K562 (cell line): Measurements from ENCODE around the gene MEGF11. TPM values are rescaled to one million over a fixed set of nuclear protein-coding genes. Genes with fewer than 3 reads are reported as not detected.

Experiments used
- ARNT ChIP-seq, 2 experiments: fragments of 450-650 bp; IDR thresholded peaks; 2 replicates each; pipeline ENCODE4 v1.6.1; 2016; ENCODE audit warnings: mild to moderate bottlenecking in 1 of 2
- BDP1 ChIP-seq: IDR thresholded peaks from 3 replicates; pipeline ENCODE4 v1.6.1; 2011; ENCODE audit not compliant: insufficient read length, insufficient read depth
- CEBPZ ChIP-seq: fragments of 150-350 bp; IDR thresholded peaks from 2 replicates; pipeline ENCODE4 v1.6.1; 2014; ENCODE audit warnings: low read depth, mild to moderate bottlenecking, low read length, borderline replicate concordance
- CHD1 ChIP-seq: fragments of 200-600 bp; sonication (generic); IDR thresholded peaks from one replicate; pipeline ENCODE4 v1.6.1; 2012; ENCODE audit warnings: mild to moderate bottlenecking, moderate library complexity, low read length, inconsistent platforms
- ELF1 ChIP-seq: fragments of 200-800 bp; sonication (Bioruptor generic); IDR thresholded peaks from 2 replicates; pipeline ENCODE4 v1.6.1; 2016; ENCODE audit warnings: missing genetic modification characterization, missing compliant biosample characterization
- ETV5 ChIP-seq: sonication (generic); formaldehyde crosslinking; IDR thresholded peaks from 2 replicates; pipeline ENCODE4 v1.4.0; 2020; ENCODE audit warnings: low read depth, mild to moderate bottlenecking, missing genetic modification reagents
- FIP1L1 ChIP-seq: fragments of 200-400 bp; formaldehyde crosslinking; IDR thresholded peaks from 2 replicates; pipeline ENCODE4 v1.6.1; 2018; ENCODE audit warnings: mild to moderate bottlenecking, low read depth, low read length; ENCODE audit not compliant: poor library complexity, severe bottlenecking
- FOS ChIP-seq: IDR thresholded peaks from 3 replicates; pipeline ENCODE4 v1.6.1; 2011; ENCODE audit not compliant: insufficient read length; ENCODE audit errors: extremely low read depth
- FOSL1 ChIP-seq: fragments of 200-800 bp; sonication (Bioruptor generic); conservative IDR thresholded peaks from 2 replicates; pipeline ENCODE4 v1.6.1; 2016; ENCODE audit warnings: missing genetic modification characterization, missing compliant biosample characterization
- JUND ChIP-seq, 2 experiments: IDR thresholded peaks; 2 replicates in 1 of 2; 3 replicates in 1 of 2; pipeline ENCODE4 v1.6.1; 2011; ENCODE audit warnings: borderline replicate concordance in 2 of 2, low read depth in 2 of 2, low read length in 2 of 2, improper control_type of control experiment in 1 of 2, missing biosample characterization in 1 of 2, missing genetic modification characterization in 1 of 2, missing genetic modification reagents in 1 of 2
- KDM4B ChIP-seq, 2 experiments: fragments of 450-650 bp in 1 of 2; sonication (generic) in 1 of 2; IDR thresholded peaks; 2 replicates each; pipeline ENCODE4 v1.6.1; 2016 to 2017; ENCODE audit warnings: borderline replicate concordance in 2 of 2, antibody characterized with exemption in 1 of 2, low read depth in 1 of 2, mild to moderate bottlenecking in 1 of 2
- MCM5 ChIP-seq: fragments of 450-650 bp; IDR thresholded peaks from 2 replicates; pipeline ENCODE4 v1.6.1; 2016; ENCODE audit warnings: low read depth
- PCBP1 ChIP-seq: fragments of 200-400 bp; formaldehyde crosslinking; IDR thresholded peaks from 2 replicates; pipeline ENCODE4 v1.6.1; 2018; ENCODE audit warnings: mild to moderate bottlenecking, low read depth, low read length; ENCODE audit not compliant: poor library complexity, severe bottlenecking
- PHB ChIP-seq: fragments of 250-450 bp; sonication (Bioruptor Pico); IDR thresholded peaks from 2 replicates; pipeline ENCODE4 v1.5.0; 2021
- RCOR1 ChIP-seq, 2 experiments: IDR thresholded peaks; 2 replicates each; pipeline ENCODE4 v1.6.1; 2012; ENCODE audit warnings: low read depth in 2 of 2, low read length in 2 of 2, borderline replicate concordance in 1 of 2, improper control_type of control experiment in 1 of 2
- RFX5 ChIP-seq: IDR thresholded peaks from 2 replicates; pipeline ENCODE4 v1.6.1; 2011; ENCODE audit warnings: low read depth, mild to moderate bottlenecking, improper control_type of control experiment, low read length
- TSC22D4 ChIP-seq: fragments of 450-650 bp; IDR thresholded peaks from 2 replicates; pipeline ENCODE4 v1.6.1; 2016; ENCODE audit warnings: missing genetic modification characterization, missing biosample characterization, control low read depth
- ZMIZ1 ChIP-seq, 2 experiments: fragments of 150-350 bp in 1 of 2; IDR thresholded peaks; 2 replicates each; pipeline ENCODE4 v1.6.1; 2012 to 2016; ENCODE audit warnings: low read depth in 2 of 2, low read length in 2 of 2, mild to moderate bottlenecking in 1 of 2, moderate library complexity in 1 of 2
- ZNF695 ChIP-seq: fragments of 450-650 bp; formaldehyde crosslinking; IDR thresholded peaks from 2 replicates; pipeline ENCODE4 v1.4.0; 2020; ENCODE audit warnings: mild to moderate bottlenecking, moderate library complexity
- ZNF707 ChIP-seq: fragments of 250-450 bp; sonication (Bioruptor Pico); conservative IDR thresholded peaks from 2 replicates; pipeline ENCODE4 v1.8.0; 2022; ENCODE audit warnings: inconsistent platforms, mild to moderate bottlenecking, moderate library complexity
- polyA plus RNA-seq, 8 experiments: library from polyadenylated mRNA; depleted of rRNA in 4 of 8; stranded (reverse) in 5 of 8; unstranded in 3 of 8; fragments of >200 nt; fragmentation: Nextera tagmentation in 2 of 8; fragmentation: Illumina TruSeq in 1 of 8; extraction: Ambion mirVana in 2 of 8; extraction: Trizol in 1 of 8; gene quantifications; 2 replicates each; pipeline versions ENCODE4 v1.2.1 to v1.2.3, GENCODE V29; 2011 to 2014; ENCODE audit warnings: inconsistent platforms in 1 of 8, missing spikeins in 1 of 8
- total RNA-seq, 7 experiments: library from RNA; depleted of rRNA in 6 of 7; stranded (reverse); fragments of >200 nt in 6 of 7; fragmentation: Illumina TruSeq in 2 of 7; extraction: Trizol in 2 of 7; gene quantifications; 2 replicates each; pipeline versions ENCODE4 v1.2.1 to v1.2.3, GENCODE V29; 2011 to 2021; ENCODE audit warnings: low replicate concordance in 1 of 7

The MEGF11 gene
- total and polyA plus RNA-seq, 9 of the 15 experiments (the other 6 are each of a cell fraction or from before 2014, with no cell fraction given), result 0.06 to 0.23 (median 0.20) TPM; not detected in 6

- no peak for TF ChIP-seq CEBPZ
- TF ChIP-seq RFX5, result peak; percentile 81; the same call in 1 of the 2 replicates
- TF ChIP-seq BDP1, result peak; percentile 79
- TF ChIP-seq ARNT (IDR thresholded peaks at IDR 0.05), result peak in 1 of 2 experiments; percentile 23; a peak in 2 of 4 replicates
- peak; percentile 12; the same call in 1 of the 2 replicates for TF ChIP-seq FOSL1 (tag)
- TF ChIP-seq RCOR1 (IDR thresholded peaks at IDR 0.05; ENCODE audit: borderline replicate concordance in 1 of 2, low read depth in 2 of 2, low read length in 2 of 2), result 0 out of 4 replicates have a peak, but pooled peaks of 1 of the 2 experiments have one; percentile 30
- TF ChIP-seq KDM4B (IDR thresholded peaks at IDR 0.05; ENCODE audit: borderline replicate concordance in 2 of 2, low read depth in 1 of 2), result peak in 1 of 2 experiments; percentile 99; a peak in 2 of 4 replicates
- no peak for TF ChIP-seq ZNF695
- no peak for TF ChIP-seq PCBP1
- peak; percentile 18; the same call in 1 of the 2 replicates for TF ChIP-seq JUND (IDR thresholded peaks at IDR 0.05; ENCODE audit: borderline replicate concordance, low read depth, low read length)
- peak; percentile 17; the same call in 2 of the 3 replicates for TF ChIP-seq JUND (tag; IDR thresholded peaks at IDR 0.05; ENCODE audit: borderline replicate concordance, low read depth, low read length)
- TF ChIP-seq CHD1, result no peak
- TF ChIP-seq TSC22D4, result no peak
- no peak for TF ChIP-seq ZMIZ1 (IDR thresholded peaks at IDR 0.05; ENCODE audit: low read depth in 2 of 2, low read length in 2 of 2)
- TF ChIP-seq ZNF707, result no peak
- TF ChIP-seq ELF1 (tag), result peak; percentile 76; the same call in 1 of the 2 replicates
- TF ChIP-seq FOS, result no peak
- no peak for TF ChIP-seq MCM5
- TF ChIP-seq PHB (CRISPR knock-in tag), result no peak
- peak; percentile 73 for TF ChIP-seq FIP1L1
- peak; percentile 82 for TF ChIP-seq ETV5 (CRISPR knock-in tag)
Measured at GRCh38 chr15:65869126-65869953, 384.2 kb downstream of the MEGF11 start, which contains the start of gene RAB11A (continued).
